Coronary artery (tissue), 2 donors: ENCODE results near the gene TBC1D9B.

ENCODE experiments used
- DNase-seq: peaks from one replicate; pipeline ENCODE4 v3.0.0-alpha.2; 2017; ENCODE audit warnings: low spot score
- H3K27ac ChIP-seq, 2 donors: fragments of 200-600 bp; sonication (generic); one replicate each; pipeline ENCODE4 v1.5.1; 2016 to 2019
- H3K4me3 ChIP-seq: fragments of 200-600 bp; sonication (generic); 2 replicates; pipeline ENCODE4 v1.5.1; 2016; ENCODE audit warnings: mild to moderate bottlenecking, moderate library complexity
- TF ChIP-seq, protein P1 (sequence below): fragments of 200-600 bp; sonication (generic); IDR thresholded peaks from one replicate; pipeline ENCODE4 v1.5.1; 2019; ENCODE audit warnings: antibody characterized with exemption

TBC1D9B gene

GRCh38 chr5:179825655-179826182 is 82.0 kb downstream of the TBC1D9B start:
- Histone ChIP-seq H3K4me3 (no peak overlapping the region), H3K27ac (no peak overlapping the region)
- TF ChIP-seq, protein P1, sequence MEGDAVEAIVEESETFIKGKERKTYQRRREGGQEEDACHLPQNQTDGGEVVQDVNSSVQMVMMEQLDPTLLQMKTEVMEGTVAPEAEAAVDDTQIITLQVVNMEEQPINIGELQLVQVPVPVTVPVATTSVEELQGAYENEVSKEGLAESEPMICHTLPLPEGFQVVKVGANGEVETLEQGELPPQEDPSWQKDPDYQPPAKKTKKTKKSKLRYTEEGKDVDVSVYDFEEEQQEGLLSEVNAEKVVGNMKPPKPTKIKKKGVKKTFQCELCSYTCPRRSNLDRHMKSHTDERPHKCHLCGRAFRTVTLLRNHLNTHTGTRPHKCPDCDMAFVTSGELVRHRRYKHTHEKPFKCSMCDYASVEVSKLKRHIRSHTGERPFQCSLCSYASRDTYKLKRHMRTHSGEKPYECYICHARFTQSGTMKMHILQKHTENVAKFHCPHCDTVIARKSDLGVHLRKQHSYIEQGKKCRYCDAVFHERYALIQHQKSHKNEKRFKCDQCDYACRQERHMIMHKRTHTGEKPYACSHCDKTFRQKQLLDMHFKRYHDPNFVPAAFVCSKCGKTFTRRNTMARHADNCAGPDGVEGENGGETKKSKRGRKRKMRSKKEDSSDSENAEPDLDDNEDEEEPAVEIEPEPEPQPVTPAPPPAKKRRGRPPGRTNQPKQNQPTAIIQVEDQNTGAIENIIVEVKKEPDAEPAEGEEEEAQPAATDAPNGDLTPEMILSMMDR, result no peak
- no peak for DNase-seq

DNA sequence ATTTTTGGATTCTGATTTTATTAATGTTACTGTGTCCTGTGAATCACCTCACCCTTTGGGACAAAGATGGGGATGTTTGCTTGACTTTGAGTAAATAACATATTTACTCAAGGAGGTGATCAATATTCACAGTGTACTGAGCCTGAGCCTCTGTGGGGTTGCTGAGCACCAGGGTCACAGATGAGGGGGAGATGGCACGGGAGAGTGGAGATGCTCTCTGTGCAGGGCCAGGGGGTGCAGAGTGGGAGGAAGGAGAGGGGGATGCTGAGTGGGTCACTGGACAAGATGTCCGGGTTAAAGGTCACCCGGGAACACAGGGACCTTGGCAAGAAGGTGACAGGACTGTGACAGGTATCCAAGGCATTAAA is 83.0 kb downstream of the TBC1D9B start:
- Histone ChIP-seq H3K27ac (no peak overlapping the region), H3K4me3 (peak overlapping the region; percentile 16)
- DNase-seq, result no peak
- TF ChIP-seq, protein P1, result no peak

DNA sequence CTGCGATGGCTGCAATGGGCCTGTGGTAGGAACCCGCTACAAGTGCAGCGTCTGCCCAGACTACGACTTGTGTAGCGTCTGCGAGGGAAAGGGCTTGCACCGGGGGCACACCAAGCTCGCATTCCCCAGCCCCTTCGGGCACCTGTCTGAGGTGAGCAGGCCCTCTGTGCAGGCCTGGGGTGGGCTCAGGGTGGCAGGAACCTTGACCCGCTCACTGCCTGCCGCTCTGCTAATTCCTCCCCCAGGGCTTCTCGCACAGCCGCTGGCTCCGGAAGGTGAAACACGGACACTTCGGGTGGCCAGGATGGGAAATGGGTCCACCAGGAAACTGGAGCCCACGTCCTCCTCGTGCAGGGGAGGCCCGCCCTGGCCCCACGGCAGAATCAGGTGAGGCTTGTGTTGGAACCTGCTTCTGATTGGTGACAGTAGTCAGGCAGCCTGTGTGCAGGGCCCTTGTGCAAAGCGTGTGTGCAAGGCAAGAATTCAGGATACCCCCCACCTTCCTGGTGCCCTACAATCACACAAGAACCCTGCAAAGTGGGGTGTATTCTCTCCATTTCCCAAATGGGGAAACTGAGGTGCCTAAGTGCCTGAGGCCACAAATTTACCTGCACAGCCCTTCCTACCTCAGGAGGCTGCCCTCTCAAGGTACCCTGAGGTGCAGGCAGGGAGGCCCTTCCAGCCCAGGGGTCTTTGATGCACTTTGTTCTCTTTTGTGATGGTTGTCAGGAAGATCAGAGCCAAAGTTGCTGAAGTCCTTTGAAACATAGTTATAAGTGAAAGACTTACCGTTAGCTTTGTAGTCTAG is 83.6 kb downstream of the TBC1D9B start:
- H3K4me3 ChIP-seq, result peak overlapping the region; percentile 49
- TF ChIP-seq, protein P1, result no peak
- DNase-seq, result no peak
- H3K27ac ChIP-seq, result peak overlapping the region in 1 of 2 donors; percentile 7

DNA sequence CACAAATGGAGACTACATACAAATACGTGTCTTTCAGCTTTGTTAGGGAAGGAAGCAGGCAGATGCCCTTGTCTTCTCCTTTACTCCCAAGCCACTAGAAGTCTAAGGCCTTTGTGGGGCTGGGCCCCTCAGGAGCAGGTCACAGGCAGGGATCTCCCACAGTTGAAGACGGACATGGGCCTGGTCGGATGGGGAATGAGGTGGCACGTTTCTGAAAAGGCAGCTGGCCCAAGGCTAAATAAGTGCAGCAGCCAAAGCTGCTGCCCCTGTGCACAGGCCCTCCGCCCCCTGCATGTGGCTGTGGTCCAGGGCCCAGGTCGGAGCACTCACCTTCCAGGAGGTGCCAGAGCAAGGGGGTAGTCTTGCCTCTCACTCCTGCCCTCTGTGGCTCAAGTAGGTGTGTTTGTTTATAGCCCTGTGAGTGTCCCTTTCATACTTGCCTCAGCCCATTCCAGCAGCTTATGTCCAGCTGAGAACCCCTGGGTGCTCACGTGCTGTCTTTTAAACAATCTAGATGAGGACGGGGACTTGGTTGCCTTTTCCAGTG is 85.2 kb downstream of the TBC1D9B start:
- Histone ChIP-seq H3K27ac (peak overlapping the region; percentile 100), H3K4me3 (peak overlapping the region; percentile 96)
- DNase-seq, result no peak
- TF ChIP-seq, protein P1, result no peak

DNA sequence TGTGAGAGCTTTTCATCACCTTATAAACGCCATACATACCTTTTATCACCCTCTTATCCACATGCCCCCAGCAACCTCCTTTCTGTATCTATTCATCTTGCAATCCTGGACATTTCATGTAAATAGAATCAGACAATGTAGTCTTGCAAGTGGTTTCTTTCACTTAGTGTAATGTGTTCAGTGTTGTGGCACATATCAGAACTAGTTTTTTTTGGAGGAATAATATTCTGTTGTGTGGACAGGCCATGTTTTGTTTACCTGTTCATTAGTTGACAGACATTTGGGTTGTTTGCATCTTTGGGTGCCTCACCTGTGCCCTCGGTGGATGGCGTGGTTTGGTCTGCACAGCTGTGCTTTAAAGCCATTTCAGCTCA is 85.7 kb downstream of the TBC1D9B start:
- Histone ChIP-seq H3K27ac (peak overlapping the region; percentile 100), H3K4me3 (peak overlapping the region; percentile 96)
- TF ChIP-seq, protein P1, result no peak
- DNase-seq, result no peak

DNA sequence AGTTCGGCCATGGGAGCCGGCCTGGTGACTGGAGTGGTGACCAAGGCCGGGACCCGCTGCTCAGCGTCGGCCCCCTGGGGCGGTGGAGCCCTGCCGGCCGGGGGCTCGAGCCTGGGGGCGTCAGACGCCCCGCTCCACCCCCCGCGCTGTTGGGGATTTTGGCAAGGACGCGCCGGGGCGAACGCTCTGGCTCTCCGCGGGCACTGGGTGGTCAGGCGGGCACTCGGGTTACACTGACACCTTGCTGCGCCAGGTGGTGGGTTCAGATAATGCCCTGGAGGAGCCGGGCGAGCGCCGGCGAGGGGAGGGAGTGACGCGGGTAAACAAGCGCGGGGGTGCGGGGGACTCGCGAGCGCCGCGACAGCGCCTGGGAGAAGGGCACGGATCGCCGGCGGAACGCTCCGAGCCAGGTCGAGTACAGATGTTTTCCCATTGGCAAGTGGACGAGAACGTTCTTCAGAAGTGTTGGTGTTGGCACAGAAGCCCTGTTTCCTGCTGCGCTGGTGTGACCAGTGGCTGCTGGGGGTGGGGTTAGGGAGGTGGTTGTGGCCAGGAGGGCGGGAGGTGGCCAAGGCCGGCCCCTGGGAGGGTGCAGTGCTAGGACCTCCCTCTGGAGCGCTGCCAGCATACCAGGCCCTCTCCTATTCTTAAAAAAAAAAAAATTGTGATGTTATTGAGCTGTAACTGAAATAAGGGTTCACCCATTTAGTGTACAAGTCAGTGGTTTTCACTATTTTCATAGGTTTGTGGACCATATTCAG is 86.2 kb downstream of the TBC1D9B start:
- peak overlapping the region; percentile 96 for H3K4me3 ChIP-seq
- TF ChIP-seq, protein P1, result no peak
- peak overlapping the region; percentile 100 for H3K27ac ChIP-seq
- DNase-seq, result peak; percentile 98
